ENCODE results near the gene ZWILCH.

Gene ZWILCH

GRCh38 chr15:66558271-66558670 is 53.1 kb downstream of the ZWILCH start:
- no peak for DNase-seq

- no peak for DNase-seq
Measured at GRCh38 chr15:66560856-66561525, 55.9 kb downstream of the ZWILCH start.

- DNase-seq: no peak
Measured at GRCh38 chr15:66563126-66563525, 58.0 kb downstream of the ZWILCH start.

- DNase-seq: no peak
Measured at GRCh38 chr15:66563566-66564110, 58.5 kb downstream of the ZWILCH start.

GRCh38 chr15:66564136-66565041 is 59.3 kb downstream of the ZWILCH start:
- DNase-seq: no peak

- DNase-seq: no peak
Measured at GRCh38 chr15:66565141-66565641, 60.1 kb downstream of the ZWILCH start.

GRCh38 chr15:66565741-66566144 is 60.6 kb downstream of the ZWILCH start, which contains the start of gene LCTL:
TSS of gene LCTL (minus strand) at chr15:66565998. CDS start at chr15:66565365, 633 bp downstream.
- DNase-seq: no peak

GRCh38 chr15:66566963-66567531 is 61.9 kb downstream of the ZWILCH start:
- peak; percentile 87 for DNase-seq

- DNase-seq: no peak
Measured at GRCh38 chr15:66567897-66568296, 62.8 kb downstream of the ZWILCH start.

GRCh38 chr15:66569461-66570137 is 64.5 kb downstream of the ZWILCH start:
- DNase-seq: no peak

- DNase-seq: no peak
Measured at GRCh38 chr15:66570327-66570726, 65.2 kb downstream of the ZWILCH start.

GRCh38 chr15:66570842-66571478 is 65.8 kb downstream of the ZWILCH start:
- no peak for DNase-seq

- DNase-seq: no peak
Measured at GRCh38 chr15:66572146-66572545, 67.0 kb downstream of the ZWILCH start.

- no peak for DNase-seq
Measured at GRCh38 chr15:66573348-66573718, 68.2 kb downstream of the ZWILCH start.

- DNase-seq: no peak
Measured at GRCh38 chr15:66573719-66574595, 68.8 kb downstream of the ZWILCH start.

GRCh38 chr15:66574596-66574950 is 69.4 kb downstream of the ZWILCH start:
- no peak for DNase-seq

- no peak for DNase-seq
Measured at GRCh38 chr15:66578286-66578875, 73.3 kb downstream of the ZWILCH start.

GRCh38 chr15:66580643-66581042 is 75.5 kb downstream of the ZWILCH start:
- DNase-seq: peak; percentile 25

- DNase-seq: peak; percentile 27
Measured at GRCh38 chr15:66581972-66582537, 76.9 kb downstream of the ZWILCH start.

Data from hematopoietic multipotent progenitor cell treated with erythropoietin and hydrocortisone succinate and interleukin-3 and kit ligand, for 4 days (in vitro differentiated cells).